K562 (cell line): ENCODE data around the gene DNAH8.

Experiments used
- ATF1 ChIP-seq, 2 experiments: fragments of 450-650 bp in 1 of 2; IDR thresholded peaks; 2 replicates each; pipeline ENCODE4 v1.6.1; 2016; ENCODE audit warnings: missing compliant biosample characterization in 1 of 2, missing genetic modification characterization in 1 of 2
- CBFB ChIP-seq: sonication (generic); formaldehyde crosslinking; IDR thresholded peaks from 2 replicates; pipeline ENCODE4 v1.4.0; 2020; ENCODE audit warnings: mild to moderate bottlenecking, missing genetic modification reagents
- CREB3 ChIP-seq: fragments of 450-650 bp; conservative IDR thresholded peaks from 2 replicates; pipeline ENCODE4 v1.6.1; 2016; ENCODE audit warnings: missing genetic modification characterization, low read depth, mild to moderate bottlenecking, missing compliant biosample characterization, moderate library complexity
- CREB3L1 ChIP-seq: fragments of 450-650 bp; IDR thresholded peaks from 2 replicates; pipeline ENCODE4 v1.6.1; 2014; ENCODE audit warnings: low read depth, mild to moderate bottlenecking, moderate library complexity, borderline replicate concordance
- CTCF ChIP-seq, 3 experiments: IDR thresholded peaks in 2 of 3; conservative IDR thresholded peaks in 1 of 3; 2 replicates each; pipeline ENCODE4 v1.5.1; 2011 to 2012; ENCODE audit warnings: low read length in 3 of 3, mild to moderate bottlenecking in 3 of 3, control low read depth in 2 of 3, improper control_type of control experiment in 1 of 3, inconsistent platforms in 1 of 3, low read depth in 1 of 3, mixed read lengths in 1 of 3, moderate library complexity in 1 of 3; ENCODE audit not compliant: insufficient read depth in 2 of 3
- FOXK2 ChIP-seq, 2 experiments: fragments of 450-650 bp; IDR thresholded peaks in 1 of 2; conservative IDR thresholded peaks in 1 of 2; 2 replicates each; pipeline ENCODE4 v1.6.1; 2016; ENCODE audit warnings: low read depth in 2 of 2, mild to moderate bottlenecking in 1 of 2
- MTA2 ChIP-seq: fragments of 450-650 bp; IDR thresholded peaks from 2 replicates; pipeline ENCODE4 v1.6.1; 2016; ENCODE audit warnings: low read depth
- NCOA1 ChIP-seq: fragments of 450-650 bp; IDR thresholded peaks from 2 replicates; pipeline ENCODE4 v1.6.1; 2016; ENCODE audit warnings: low read depth
- PRDM10 ChIP-seq: fragments of 450-650 bp; IDR thresholded peaks from 2 replicates; pipeline ENCODE4 v1.6.1; 2018; ENCODE audit not compliant: partially characterized antibody
- SMC3 ChIP-seq: conservative IDR thresholded peaks from 2 replicates; pipeline ENCODE4 v1.6.1; 2011; ENCODE audit warnings: low read depth, low read length, improper control_type of control experiment; ENCODE audit not compliant: insufficient read depth
- YY1 ChIP-seq, 3 experiments: IDR thresholded peaks; 2 replicates each; pipeline ENCODE4 v1.6.1; 2011; ENCODE audit warnings: low read length in 2 of 3, mild to moderate bottlenecking in 2 of 3, moderate library complexity in 2 of 3, borderline replicate concordance in 1 of 3, control low read depth in 1 of 3, low read depth in 1 of 3; ENCODE audit not compliant: insufficient read depth in 3 of 3, insufficient replicate concordance in 2 of 3, control insufficient read depth in 1 of 3, insufficient read length in 1 of 3; ENCODE audit errors: extremely low read depth in 1 of 3

GRCh38 chr6:38973178-38974057 lies 258.3 kb downstream of the DNAH8 start:
- no peak for TF ChIP-seq CREB3L1
- TF ChIP-seq YY1 (IDR thresholded peaks at IDR 0.05; ENCODE audit: borderline replicate concordance in 1 of 3, control insufficient read depth in 1 of 3, extremely low read depth in 1 of 3, insufficient read depth in 3 of 3, insufficient read length in 1 of 3, insufficient replicate concordance in 2 of 3, low read depth in 1 of 3, low read length in 2 of 3) = no peak
- peak; percentile 81 to 99 (median 97) for TF ChIP-seq CTCF (IDR thresholded peaks at IDR 0.05 in 2 of 3, conservative IDR thresholded peaks at IDR 0.05 in 1 of 3; ENCODE audit: insufficient read depth in 2 of 3, low read depth in 1 of 3, low read length in 3 of 3)
- no peak for TF ChIP-seq CREB3 (tag)
- no peak for TF ChIP-seq FOXK2 (conservative IDR thresholded peaks at IDR 0.05 in 1 of 2, IDR thresholded peaks at IDR 0.05 in 1 of 2; ENCODE audit: low read depth in 2 of 2)
- peak; percentile 78 for TF ChIP-seq SMC3
- TF ChIP-seq MTA2 = no peak
- no peak for TF ChIP-seq CBFB
- TF ChIP-seq PRDM10 = no peak
- no peak for TF ChIP-seq ATF1 (CRISPR knock-in tag; IDR thresholded peaks at IDR 0.05)
- no peak for TF ChIP-seq ATF1 (tag; IDR thresholded peaks at IDR 0.05)
- no peak for TF ChIP-seq NCOA1
